ENCODE measurements around the gene WFS1.

- TF ChIP-seq POLR2A (IDR thresholded peaks at IDR 0.05; ENCODE audit: low read depth, low read length) (no peak), MAX (IDR thresholded peaks at IDR 0.05; ENCODE audit: insufficient read depth, insufficient read length) (no peak), CTCF (IDR thresholded peaks at IDR 0.05; ENCODE audit: extremely low read depth in 1 of 2, insufficient read depth in 1 of 2, low read depth in 1 of 2, low read length in 2 of 2) (no peak), EZH2 (IDR thresholded peaks at IDR 0.05; ENCODE audit: borderline replicate concordance, low read depth, low read length, severe bottlenecking) (no peak), JUN (IDR thresholded peaks at IDR 0.05; ENCODE audit: borderline replicate concordance, insufficient read depth, insufficient read length, low read depth) (no peak), MYC (IDR thresholded peaks at IDR 0.05; ENCODE audit: low read depth, low read length) (no peak)
These were observed 37.6 kb downstream of the WFS1 start for GRCh38 chr4:6307230-6307629.
